Bladder microvascular endothelial cell (primary cell): ENCODE results near the gene SMPD2. TPM values are rescaled to one million over a fixed set of nuclear protein-coding genes. Genes with fewer than 3 reads are reported as not detected.

Source experiments
- total RNA-seq: library from RNA; depleted of rRNA; stranded (reverse); fragments of >200 nt; gene quantifications from 2 replicates; pipeline ENCODE4 v1.2.3, GENCODE V29; 2014

SMPD2 gene
- 7.1 and 8.7 TPM in 2 replicates for total RNA-seq

GRCh38 chr6:109440331-109441068 lies at the start of gene SMPD2, which contains the start of gene PPIL6:
SMPD2 (plus strand) TSS chr6:109440724; CDS start chr6:109441122, 398 bp downstream.
PPIL6 (minus strand) TSS chr6:109440628; CDS start chr6:109440590, 38 bp downstream.

GRCh38 chr6:109455437-109456110 lies 15.1 kb downstream of the SMPD2 start, which contains the start of gene MICAL1:
MICAL1 (minus strand) TSS chr6:109455772; CDS start chr6:109454196, 1,576 bp downstream.

GRCh38 chr6:109482905-109483734 lies 42.6 kb downstream of the SMPD2 start, which contains the start of gene ZBTB24:
ZBTB24 (minus strand) TSS chr6:109483219; CDS start chr6:109482026, 1,193 bp downstream.

Other genes starting within 250 kb of the SMPD2 start
- 72.4 and 139 TPM in 2 replicates for gene CD164, start 58.3 kb upstream of the SMPD2 start, total RNA-seq
- 0.16 and 0.82 TPM in 2 replicates for gene PPIL6, start 96 bp upstream of the SMPD2 start, total RNA-seq
- 21.1 and 28.3 TPM in 2 replicates for gene MICAL1, start 15.0 kb downstream of the SMPD2 start, total RNA-seq
- gene ZBTB24, start 42.5 kb downstream of the SMPD2 start, total RNA-seq = 3.6 and 6.2 TPM in 2 replicates